ENCODE results near the gene GBE1. TPM values are rescaled to one million over a fixed set of nuclear protein-coding genes. Genes with fewer than 3 reads are reported as not detected.

Gene GBE1
- total and polyA plus RNA-seq, 7 donors, result 99.7 to 290 (median 194) TPM

DNA sequence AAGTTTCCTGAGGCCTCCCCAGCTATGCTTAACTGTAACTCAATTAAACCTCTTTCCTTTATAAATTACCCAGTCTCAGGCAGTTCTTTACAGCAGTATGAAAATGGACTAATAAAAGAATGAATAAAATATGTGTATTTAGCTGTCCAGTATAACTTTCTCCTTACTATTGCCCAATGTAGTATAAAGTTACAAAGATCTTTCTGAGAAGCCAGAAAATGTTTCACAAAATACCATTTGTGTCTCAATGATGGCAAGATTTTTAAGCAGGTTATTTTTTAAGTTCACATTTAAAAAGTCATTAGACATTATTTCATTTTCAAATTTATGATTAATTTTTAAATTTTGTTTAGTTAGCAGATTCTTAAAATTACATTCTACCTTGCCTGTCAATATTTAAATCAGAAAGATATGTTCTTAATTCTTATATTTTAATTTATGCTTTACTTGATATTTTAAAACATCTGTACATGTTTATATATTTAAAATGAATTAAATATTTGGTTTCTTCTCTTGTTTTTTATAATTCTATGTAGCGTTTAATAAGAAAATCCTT, 189.2 kb downstream of the GBE1 start:
- DNase-seq (no peak), ATAC-seq (no peak)
- intact Hi-C loops (cut with DNase I), result no loop called here
- no peaks in the 10 kb centered on the region for H3K27me3 ChIP-seq (ENCODE audit: insufficient read depth in 3 of 3, low read length in 2 of 3)
- H3K9me3 ChIP-seq, result no peaks in the 10 kb centered on the region
- TF ChIP-seq, protein P1, sequence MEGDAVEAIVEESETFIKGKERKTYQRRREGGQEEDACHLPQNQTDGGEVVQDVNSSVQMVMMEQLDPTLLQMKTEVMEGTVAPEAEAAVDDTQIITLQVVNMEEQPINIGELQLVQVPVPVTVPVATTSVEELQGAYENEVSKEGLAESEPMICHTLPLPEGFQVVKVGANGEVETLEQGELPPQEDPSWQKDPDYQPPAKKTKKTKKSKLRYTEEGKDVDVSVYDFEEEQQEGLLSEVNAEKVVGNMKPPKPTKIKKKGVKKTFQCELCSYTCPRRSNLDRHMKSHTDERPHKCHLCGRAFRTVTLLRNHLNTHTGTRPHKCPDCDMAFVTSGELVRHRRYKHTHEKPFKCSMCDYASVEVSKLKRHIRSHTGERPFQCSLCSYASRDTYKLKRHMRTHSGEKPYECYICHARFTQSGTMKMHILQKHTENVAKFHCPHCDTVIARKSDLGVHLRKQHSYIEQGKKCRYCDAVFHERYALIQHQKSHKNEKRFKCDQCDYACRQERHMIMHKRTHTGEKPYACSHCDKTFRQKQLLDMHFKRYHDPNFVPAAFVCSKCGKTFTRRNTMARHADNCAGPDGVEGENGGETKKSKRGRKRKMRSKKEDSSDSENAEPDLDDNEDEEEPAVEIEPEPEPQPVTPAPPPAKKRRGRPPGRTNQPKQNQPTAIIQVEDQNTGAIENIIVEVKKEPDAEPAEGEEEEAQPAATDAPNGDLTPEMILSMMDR (IDR thresholded peaks at IDR 0.05), result no peak
- H3K4me1 ChIP-seq, result no peaks in the 10 kb centered on the region
- no peak overlapping the region for H3K4me3 ChIP-seq
- H3K36me3 ChIP-seq (ENCODE audit: insufficient read depth in 1 of 2, low read depth in 1 of 2), result peaks cover 6 to 57% of the 10 kb centered on the region in 2 donors
- WGBS, 3 donors, result 98 to 100% (median 100%) methylated on average over 1 of the region's 1 CpG
- H3K27ac ChIP-seq, result no peak overlapping the region

DNA sequence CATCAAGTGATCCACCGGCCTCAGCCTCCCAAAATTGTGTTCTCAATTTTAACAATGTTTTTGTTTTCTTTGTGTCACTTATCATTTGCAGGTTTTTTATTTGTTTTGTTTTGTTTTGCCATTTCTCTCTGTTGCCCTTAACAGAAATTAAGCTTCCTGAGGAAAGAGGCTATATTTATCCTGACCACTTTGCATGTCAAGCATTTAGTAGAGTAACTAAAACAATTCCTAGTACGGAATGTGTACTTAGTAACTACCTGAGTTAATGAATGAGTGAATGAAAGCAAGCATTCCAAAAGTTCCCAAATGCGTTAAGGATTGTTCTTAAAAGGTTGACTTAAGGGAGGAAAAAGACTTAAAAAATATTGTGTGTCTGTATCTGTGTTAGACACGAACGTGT, 193.1 kb downstream of the GBE1 start:
- TF ChIP-seq, protein P1 (IDR thresholded peaks at IDR 0.05), result no peak
- no peaks in the 10 kb centered on the region for H3K4me1 ChIP-seq
- H3K4me3 ChIP-seq, result no peak overlapping the region
- intact Hi-C loops (cut with DNase I), result no loop called here
- H3K9me3 ChIP-seq, result no peaks in the 10 kb centered on the region
- ATAC-seq (no peak), DNase-seq (no peak)
- H3K27ac ChIP-seq, result no peak overlapping the region
- H3K27me3 ChIP-seq (ENCODE audit: insufficient read depth in 3 of 3, low read length in 2 of 3), result no peaks in the 10 kb centered on the region
- 76 to 94% (median 85%) methylated on average over 5 of the region's 5 CpGs for WGBS, 3 donors
- H3K36me3 ChIP-seq (ENCODE audit: insufficient read depth in 1 of 2, low read depth in 1 of 2), result peaks cover 13 to 50% of the 10 kb centered on the region in 2 donors

GRCh38 chr3:81565041-81565440, 196.4 kb downstream of the GBE1 start:
- Histone ChIP-seq H3K9me3 (no peaks in the 10 kb centered on the region), H3K27me3 (ENCODE audit: insufficient read depth in 3 of 3, low read length in 2 of 3) (no peaks in the 10 kb centered on the region), H3K27ac (no peak overlapping the region), H3K36me3 (ENCODE audit: insufficient read depth in 1 of 2, low read depth in 1 of 2) (peaks cover 13 to 66% of the 10 kb centered on the region in 2 donors), H3K4me3 (no peak overlapping the region), H3K4me1 (no peaks in the 10 kb centered on the region)
- DNase-seq, result no peak
- no peak for ATAC-seq
- 91 to 99% (median 97%) methylated on average over 2 of the region's 2 CpGs for WGBS, 3 donors
- intact Hi-C loops (cut with DNase I), result no loop called here
- TF ChIP-seq, protein P1 (IDR thresholded peaks at IDR 0.05), result no peak

DNA sequence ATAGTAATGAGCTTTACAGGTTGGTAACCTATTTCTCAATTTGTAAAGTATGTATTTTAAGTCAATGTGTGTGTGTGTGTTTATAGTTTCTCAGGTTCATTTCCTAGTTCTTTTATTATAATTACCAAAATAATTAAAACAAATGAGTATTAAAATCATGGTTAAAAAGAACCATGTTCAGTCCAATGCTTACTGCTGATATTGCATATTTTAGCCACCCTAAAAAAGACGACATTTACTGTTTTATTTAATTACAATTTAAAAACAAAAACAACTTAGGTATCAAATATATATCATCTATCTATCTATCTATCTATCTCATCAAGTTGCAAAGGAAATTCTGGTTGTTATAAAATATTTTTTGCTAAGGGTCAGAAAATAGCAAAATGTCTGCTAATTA, 203.3 kb downstream of the GBE1 start:
- H3K4me3 ChIP-seq, result no peak overlapping the region
- no peaks in the 10 kb centered on the region for H3K27me3 ChIP-seq (ENCODE audit: insufficient read depth in 3 of 3, low read length in 2 of 3)
- TF ChIP-seq, protein P1 (IDR thresholded peaks at IDR 0.05), result no peak
- no peaks in the 10 kb centered on the region for H3K9me3 ChIP-seq
- DNase-seq (no peak), ATAC-seq (no peak)
- peaks cover 3 to 35% of the 10 kb centered on the region in 2 donors for H3K36me3 ChIP-seq (ENCODE audit: insufficient read depth in 1 of 2, low read depth in 1 of 2)
- H3K27ac ChIP-seq, result no peak overlapping the region
- 0 to 94% (median 64%) methylated on average over 1 of the region's 1 CpG for WGBS, 3 donors
- intact Hi-C loops (cut with DNase I), result no loop called here
- peaks cover 6% of the 10 kb centered on the region for H3K4me1 ChIP-seq

DNA sequence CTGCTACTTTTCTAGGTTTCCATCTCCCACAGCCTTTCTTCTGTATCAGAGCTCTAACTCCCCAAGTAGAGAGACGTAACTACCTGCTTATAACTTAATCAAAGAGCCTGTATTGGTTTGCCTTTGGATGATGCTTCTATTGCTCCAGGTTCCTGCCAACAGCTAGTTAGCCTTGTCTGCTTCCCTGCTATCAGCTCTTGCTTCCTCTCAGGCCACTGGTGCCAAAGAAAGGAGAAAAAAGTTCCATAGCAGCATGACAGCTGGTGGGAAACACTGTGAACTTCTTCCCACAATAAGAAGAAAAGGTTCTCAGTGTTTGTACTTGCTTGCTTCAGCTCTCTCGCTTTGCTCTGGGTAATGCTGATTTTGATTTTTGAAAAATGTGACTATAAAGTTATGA, 206.6 kb downstream of the GBE1 start:
- H3K36me3 ChIP-seq (ENCODE audit: insufficient read depth in 1 of 2, low read depth in 1 of 2), result peaks cover 0 to 20% of the 10 kb centered on the region in 2 donors
- intact Hi-C loops (cut with DNase I), result no loop called here
- H3K27ac ChIP-seq, result no peak overlapping the region
- peaks cover 15% of the 10 kb centered on the region for H3K4me1 ChIP-seq
- DNase-seq, result no peak
- H3K4me3 ChIP-seq, result no peak overlapping the region
- no peaks in the 10 kb centered on the region for H3K27me3 ChIP-seq (ENCODE audit: insufficient read depth in 3 of 3, low read length in 2 of 3)
- peak in 1 of 4 donors; percentile 24 for ATAC-seq
- no peaks in the 10 kb centered on the region for H3K9me3 ChIP-seq
- WGBS, 3 donors, result 61 to 67% (median 67%) methylated on average over 2 of the region's 2 CpGs
- TF ChIP-seq, protein P1 (IDR thresholded peaks at IDR 0.05), result no peak

All from psoas muscle (tissue), 8 donors.